NCI-H82 (cell line): ENCODE data around the gene INHBC.
A peak's percentile ranks its signal among the peaks of the same experiment; 100 is the strongest.
"Not testable (repeated sequence)": the region's sequence is repeated elsewhere in the genome, so short reads cannot be mapped to it uniquely, and the experiment has no call there.

Source experiments
- DNase-seq: peaks from one replicate; lab custom pipeline; 2025; lab: John Stamatoyannopoulos, UW

The INHBC gene

GRCh38 chr12:57429473-57430111 is 5.0 kb upstream of the INHBC start:
- no peak for DNase-seq

DNA sequence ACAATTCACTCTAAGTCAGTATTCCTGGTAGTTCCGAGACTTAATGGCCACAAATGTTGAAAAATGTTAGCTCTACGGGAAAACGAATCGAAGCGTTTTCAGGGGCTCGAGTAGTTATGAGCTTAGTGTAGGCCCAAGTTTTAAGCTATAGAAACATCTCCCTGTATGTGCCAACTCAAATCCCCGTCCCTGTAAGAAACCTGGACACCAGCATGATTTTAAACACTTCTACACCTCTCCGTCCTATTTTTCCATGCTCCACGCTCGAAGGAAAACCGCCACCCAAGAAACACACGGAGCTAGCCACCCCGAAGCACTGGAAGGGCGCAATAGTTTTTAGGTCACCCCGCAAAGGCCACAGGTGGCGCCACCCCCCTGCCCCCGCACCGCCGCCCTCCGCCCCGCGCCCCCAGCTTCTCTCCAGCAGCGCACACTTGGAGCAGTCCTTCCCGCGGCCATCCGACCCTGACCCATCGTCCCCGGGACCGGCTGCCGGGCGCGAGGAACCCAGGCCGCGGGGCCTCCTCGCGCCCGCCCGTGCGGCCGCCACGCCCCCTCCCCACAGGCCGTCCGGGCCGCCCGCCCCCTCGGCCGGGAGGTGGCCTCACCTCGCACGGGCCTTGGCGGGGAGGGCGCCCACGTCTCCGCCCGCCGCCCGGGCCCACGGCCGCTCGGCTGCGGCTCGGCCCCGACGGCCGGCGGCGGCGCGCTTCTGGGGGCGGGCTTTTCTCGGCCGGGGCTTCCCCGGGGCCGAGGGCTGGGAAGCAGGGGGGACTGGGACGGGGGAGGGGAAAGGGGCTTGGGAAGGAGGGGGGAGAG is 4.3 kb upstream of the INHBC start:
- DNase-seq, result peak; percentile 57

DNA sequence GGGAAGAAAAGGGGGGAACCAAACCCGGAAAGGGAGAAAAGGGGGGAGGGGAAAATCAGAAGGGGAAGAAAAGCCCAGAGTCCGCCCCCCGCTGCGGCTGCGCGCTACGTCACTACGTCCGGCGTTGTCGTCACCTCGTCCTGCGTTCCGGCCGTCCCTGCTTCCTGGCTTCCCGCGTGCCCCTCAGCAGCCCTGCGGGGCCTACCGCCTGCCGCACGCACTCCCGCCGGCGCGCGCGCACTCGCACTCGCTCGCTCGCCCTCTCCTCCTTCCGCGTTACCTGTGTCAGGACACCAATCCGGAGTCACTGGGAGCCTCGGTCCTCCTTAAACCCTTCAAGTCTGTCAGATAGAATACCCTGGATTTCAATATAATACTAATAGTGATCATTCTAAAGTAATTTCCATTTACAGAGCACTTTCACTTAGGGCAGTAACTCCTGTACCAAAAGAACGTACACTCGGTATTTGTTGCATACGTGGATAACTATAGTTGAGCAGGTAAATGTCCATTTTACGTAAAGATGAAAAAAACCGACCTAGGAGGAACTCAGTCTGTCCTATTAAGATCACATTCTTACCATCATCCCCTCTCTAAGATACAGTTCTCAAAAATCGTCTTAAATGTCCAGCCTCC is 3.5 kb upstream of the INHBC start, which contains the start of gene R3HDM2:
Gene R3HDM2 (minus strand): TSS at position 113 of the 636 bp plus-strand sequence. CDS start 120,615 bp downstream, outside the sequence.
- peak; percentile 98 for DNase-seq

DNA sequence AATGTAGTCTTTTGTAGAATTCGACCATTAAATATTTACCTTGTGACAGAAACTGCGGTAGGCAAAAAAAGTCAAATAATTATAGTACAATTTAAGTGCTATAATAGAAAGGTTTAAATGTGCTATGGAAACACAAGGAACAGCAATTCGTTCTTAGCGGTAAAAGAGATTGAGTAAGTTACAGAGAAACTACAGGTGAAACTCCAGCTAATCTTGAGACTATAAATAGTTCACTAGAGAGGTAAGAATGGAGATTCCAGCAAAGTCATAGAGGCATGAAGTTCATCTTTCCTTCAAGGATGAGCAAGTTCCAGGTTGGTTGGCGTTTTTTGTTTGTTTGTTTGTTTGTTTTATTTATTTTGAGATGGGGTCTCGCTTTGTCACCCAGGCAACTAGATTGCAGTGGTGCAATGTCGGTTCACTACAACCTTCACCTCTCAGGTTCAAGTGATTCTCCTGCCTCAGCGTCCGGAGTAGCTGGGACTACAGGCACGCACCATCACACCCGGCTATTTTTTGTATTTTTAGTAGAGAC is 2.9 kb upstream of the INHBC start:
- DNase-seq, result no peak

GRCh38 chr12:57433370-57433769 is 1.2 kb upstream of the INHBC start:
- no peak for DNase-seq

DNA sequence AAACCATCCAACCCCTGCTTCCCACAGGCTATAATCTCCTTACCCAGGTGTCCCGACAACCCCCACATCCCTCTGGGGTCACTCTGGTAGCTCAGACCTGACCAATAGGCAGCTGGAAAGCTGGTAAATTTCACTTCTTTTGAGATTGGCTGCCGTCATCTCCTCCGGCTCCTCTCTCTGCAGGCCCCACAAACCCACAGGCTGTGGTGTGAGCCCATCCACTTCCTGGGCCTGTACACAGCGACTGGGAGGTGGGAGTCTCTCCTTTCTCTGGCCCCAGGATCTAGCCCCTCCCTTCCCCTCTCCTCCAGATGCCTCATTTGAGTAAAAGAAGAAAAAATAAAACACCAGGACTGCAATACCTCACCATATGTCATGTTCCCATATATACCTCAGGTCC is 709 bp downstream of the INHBC start:
- no peak for DNase-seq

GRCh38 chr12:57438400-57438799 is 3.8 kb downstream of the INHBC start:
- no peak for DNase-seq

DNA sequence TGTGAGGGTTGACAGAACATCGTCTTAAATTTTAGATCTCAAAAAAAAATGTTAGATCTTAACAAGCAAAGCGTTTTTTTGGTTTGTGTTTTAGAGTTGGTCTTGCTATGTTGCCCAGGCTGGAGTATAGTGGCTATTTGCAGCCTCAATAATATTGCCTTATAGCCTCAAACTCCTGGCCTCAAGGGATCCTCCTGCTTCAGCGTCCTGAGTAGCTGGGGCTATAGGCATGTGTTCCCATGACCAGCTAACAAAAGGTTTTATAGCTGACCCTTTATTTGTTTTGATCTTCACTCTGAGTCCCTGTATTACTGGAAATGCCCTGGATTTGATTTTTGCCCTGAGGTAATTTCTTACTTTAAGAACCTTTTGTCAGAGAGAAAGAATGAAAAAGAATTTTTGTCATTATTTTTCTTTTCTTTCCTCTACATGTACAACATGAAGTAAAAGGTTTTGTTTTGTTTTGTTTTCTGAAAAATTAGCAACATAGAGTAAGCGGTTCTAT is 5.2 kb downstream of the INHBC start:
- no peak for DNase-seq

GRCh38 chr12:57441393-57441792 is 6.8 kb downstream of the INHBC start:
- not testable (repeated sequence) for DNase-seq

- no peak for DNase-seq
These were observed 7.4 kb downstream of the INHBC start for GRCh38 chr12:57441846-57442427.

GRCh38 chr12:57444337-57444736 is 9.8 kb downstream of the INHBC start:
- not testable (repeated sequence) for DNase-seq

- DNase-seq, result peak; percentile 51
These were observed 10.2 kb downstream of the INHBC start for GRCh38 chr12:57444744-57445143.

DNA sequence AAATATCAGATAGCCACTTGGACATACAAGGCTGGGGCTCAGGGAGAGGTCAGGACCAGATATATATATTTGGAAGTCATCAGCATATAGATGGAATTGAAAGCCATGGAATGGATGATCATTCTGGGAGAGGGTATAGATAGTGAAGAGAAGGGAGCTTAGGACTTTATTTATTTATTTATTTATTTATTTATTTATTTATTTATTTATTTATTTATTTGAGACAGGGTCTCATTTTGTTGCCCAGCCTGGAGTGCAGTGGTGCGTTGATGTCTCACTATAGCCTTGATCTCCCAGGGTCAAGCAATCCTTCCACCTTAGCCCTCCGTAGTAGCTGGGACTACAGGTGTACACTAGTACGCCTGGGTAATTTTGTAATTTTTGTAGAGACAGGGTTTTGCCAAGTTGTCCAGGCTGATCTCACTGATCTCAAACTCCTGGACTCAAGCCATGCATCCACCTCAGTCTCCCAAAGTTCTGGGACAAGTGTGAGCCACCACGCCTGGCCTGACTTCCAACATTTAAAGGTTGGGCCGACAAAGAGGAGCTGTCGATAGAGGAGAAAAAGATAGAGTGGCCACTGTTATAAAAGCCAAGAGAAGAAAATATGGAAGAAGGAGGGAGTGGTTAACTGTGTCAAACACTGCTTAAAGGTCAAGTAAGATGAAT is 11.8 kb downstream of the INHBC start:
- DNase-seq, result no peak

DNA sequence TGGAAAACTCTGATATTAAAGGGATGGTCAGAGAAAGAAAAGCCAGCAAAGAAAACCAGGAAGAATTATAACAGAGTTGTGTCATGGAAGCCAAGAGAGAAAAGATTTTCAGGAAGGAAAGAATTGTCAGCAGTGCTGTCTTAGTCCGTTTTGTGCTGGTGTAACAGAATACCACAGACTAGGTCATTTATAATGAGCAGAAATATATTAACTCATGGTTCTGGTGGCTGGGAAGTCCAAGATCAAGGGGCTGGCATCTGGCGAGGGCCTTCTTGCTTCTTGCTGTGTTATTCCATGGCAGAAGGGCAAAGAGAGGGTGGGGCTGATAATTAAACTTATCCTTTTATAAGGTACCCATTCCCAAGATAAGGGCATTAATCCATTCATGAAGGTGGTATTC is 14.1 kb downstream of the INHBC start:
- no peak for DNase-seq

- DNase-seq, result no peak
These were observed 14.8 kb downstream of the INHBC start for GRCh38 chr12:57449375-57449774.

- DNase-seq, result no peak
These were observed 15.5 kb downstream of the INHBC start for GRCh38 chr12:57450057-57450456.

- no peak for DNase-seq
These were observed 16.7 kb downstream of the INHBC start for GRCh38 chr12:57451233-57451778.

GRCh38 chr12:57452181-57452936 is 17.8 kb downstream of the INHBC start:
- DNase-seq, result peak; percentile 99

- peak; percentile 96 for DNase-seq
These were observed 18.4 kb downstream of the INHBC start for GRCh38 chr12:57452937-57453509.

DNA sequence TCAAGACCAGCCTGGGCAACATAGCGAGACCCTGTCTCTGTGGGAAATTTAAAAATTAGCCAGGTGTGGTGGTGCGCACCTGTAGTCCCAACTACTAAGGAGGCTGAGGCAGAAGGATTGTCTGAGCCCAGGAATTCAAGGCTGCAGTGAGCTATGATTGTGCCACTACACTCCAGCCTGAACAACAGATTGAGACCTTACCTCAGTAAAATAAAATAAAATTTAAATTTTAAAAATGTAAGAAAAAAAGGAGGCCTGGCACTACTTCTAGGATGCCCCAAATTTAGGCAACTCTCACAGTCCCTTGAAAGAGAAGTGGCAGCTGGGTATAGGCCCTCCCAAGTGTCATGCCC is 19.6 kb downstream of the INHBC start:
- no peak for DNase-seq
